Measurements from ENCODE around the gene EHMT1.
"Not testable (repeated sequence)": the region's sequence is repeated elsewhere in the genome, so short reads cannot be mapped to it uniquely, and the experiment has no call there.

Gene EHMT1

GRCh38 chr9:137720571-137721110, 101.8 kb downstream of the EHMT1 start:
- Histone ChIP-seq H2BK5ac (ENCODE audit: low read length) (no peak overlapping the region), H4K5ac (ENCODE audit: low read length) (no peak overlapping the region), H4K8ac (ENCODE audit: low read depth, low read length) (no peak overlapping the region), H3K4ac (ENCODE audit: low read depth, low read length) (no peak overlapping the region), H2AK5ac (ENCODE audit: low read length) (no peak overlapping the region), H3K27me3 (ENCODE audit: insufficient read depth, low read length, poor library complexity) (no peaks in the 10 kb centered on the region), H3K4me3 (ENCODE audit: low read length) (no peak overlapping the region), H3K56ac (ENCODE audit: low read length) (no peak overlapping the region), H3K9ac (ENCODE audit: low read length) (no peak overlapping the region), H3K27ac (ENCODE audit: low read depth, low read length) (no peak overlapping the region), H3K4me1 (ENCODE audit: control insufficient read depth, low read depth, low read length) (no peaks in the 10 kb centered on the region), H3K79me2 (ENCODE audit: control insufficient read depth, insufficient read depth, low read length) (peaks cover 23% of the 10 kb centered on the region), H3K18ac (ENCODE audit: low read length) (no peak overlapping the region), H3K79me1 (ENCODE audit: low read length) (peaks cover 16% of the 10 kb centered on the region), H3K36me3 (ENCODE audit: control insufficient read depth, insufficient read depth, low read length) (peaks cover 9% of the 10 kb centered on the region), H2BK15ac (replicated peaks; ENCODE audit: low read depth) (no peak overlapping the region), H3K4me2 (ENCODE audit: low read length) (no peak overlapping the region), H2BK120ac (ENCODE audit: low read depth, low read length) (no peak overlapping the region), H3K23ac (ENCODE audit: low read length) (no peak overlapping the region)
- no peak for DNase-seq
- no CpG with 5 or more reads among the region's 27 CpGs for WGBS (ENCODE audit: extremely low coverage, insufficient coverage, low lambda C conversion rate)

GRCh38 chr9:137721479-137721878, 102.7 kb downstream of the EHMT1 start:
- H3K23ac ChIP-seq (ENCODE audit: low read length): no peak overlapping the region
- peaks cover 8% of the 10 kb centered on the region for H3K36me3 ChIP-seq (ENCODE audit: control insufficient read depth, insufficient read depth, low read length)
- H4K8ac ChIP-seq (ENCODE audit: low read depth, low read length): no peak overlapping the region
- H3K4me1 ChIP-seq (ENCODE audit: control insufficient read depth, low read depth, low read length): no peaks in the 10 kb centered on the region
- no peak overlapping the region for H3K56ac ChIP-seq (ENCODE audit: low read length)
- no peak overlapping the region for H3K4me3 ChIP-seq (ENCODE audit: low read length)
- no peak overlapping the region for H3K18ac ChIP-seq (ENCODE audit: low read length)
- no peak overlapping the region for H4K5ac ChIP-seq (ENCODE audit: low read length)
- no peak overlapping the region for H2BK5ac ChIP-seq (ENCODE audit: low read length)
- peaks cover 29% of the 10 kb centered on the region for H3K79me2 ChIP-seq (ENCODE audit: control insufficient read depth, insufficient read depth, low read length)
- H3K4ac ChIP-seq (ENCODE audit: low read depth, low read length): no peak overlapping the region
- no peak overlapping the region for H3K27ac ChIP-seq (ENCODE audit: low read depth, low read length)
- H3K9ac ChIP-seq (ENCODE audit: low read length): no peak overlapping the region
- H3K4me2 ChIP-seq (ENCODE audit: low read length): no peak overlapping the region
- no peak overlapping the region for H2BK120ac ChIP-seq (ENCODE audit: low read depth, low read length)
- peaks cover 20% of the 10 kb centered on the region for H3K79me1 ChIP-seq (ENCODE audit: low read length)
- WGBS (ENCODE audit: extremely low coverage, insufficient coverage, low lambda C conversion rate): 100% methylated on average over 7 of the region's 12 CpGs
- no peak overlapping the region for H2AK5ac ChIP-seq (ENCODE audit: low read length)
- no peak overlapping the region for H2BK15ac ChIP-seq (replicated peaks; ENCODE audit: low read depth)
- no peak for DNase-seq
- no peaks in the 10 kb centered on the region for H3K27me3 ChIP-seq (ENCODE audit: insufficient read depth, low read length, poor library complexity)

GRCh38 chr9:137721899-137722298, 103.1 kb downstream of the EHMT1 start:
- H3K36me3 ChIP-seq (ENCODE audit: control insufficient read depth, insufficient read depth, low read length): peaks cover 8% of the 10 kb centered on the region

GRCh38 chr9:137722481-137722880, 103.7 kb downstream of the EHMT1 start:
- Histone ChIP-seq H2BK120ac (ENCODE audit: low read depth, low read length) (no peak overlapping the region), H4K8ac (ENCODE audit: low read depth, low read length) (no peak overlapping the region), H4K5ac (ENCODE audit: low read length) (no peak overlapping the region), H3K18ac (ENCODE audit: low read length) (no peak overlapping the region), H2BK5ac (ENCODE audit: low read length) (no peak overlapping the region), H3K27ac (ENCODE audit: low read depth, low read length) (no peak overlapping the region), H3K4me2 (ENCODE audit: low read length) (no peak overlapping the region), H3K36me3 (ENCODE audit: control insufficient read depth, insufficient read depth, low read length) (peaks cover 4% of the 10 kb centered on the region), H3K56ac (ENCODE audit: low read length) (peak overlapping the region; percentile 49), H3K23ac (ENCODE audit: low read length) (no peak overlapping the region), H2BK15ac (replicated peaks; ENCODE audit: low read depth) (no peak overlapping the region), H3K79me2 (ENCODE audit: control insufficient read depth, insufficient read depth, low read length) (peaks cover 32% of the 10 kb centered on the region), H2AK5ac (ENCODE audit: low read length) (no peak overlapping the region), H3K79me1 (ENCODE audit: low read length) (peaks cover 24% of the 10 kb centered on the region), H3K4me3 (ENCODE audit: low read length) (no peak overlapping the region), H3K4me1 (ENCODE audit: control insufficient read depth, low read depth, low read length) (no peaks in the 10 kb centered on the region), H3K9ac (ENCODE audit: low read length) (no peak overlapping the region), H3K4ac (ENCODE audit: low read depth, low read length) (no peak overlapping the region), H3K27me3 (ENCODE audit: insufficient read depth, low read length, poor library complexity) (no peaks in the 10 kb centered on the region)
- no CpG with 5 or more reads among the region's 10 CpGs for WGBS (ENCODE audit: extremely low coverage, insufficient coverage, low lambda C conversion rate)
- DNase-seq: no peak

More at GRCh38 chr9:137721899-137722298, 103.1 kb downstream of the EHMT1 start:
- Histone ChIP-seq H3K79me1 (ENCODE audit: low read length) (peaks cover 23% of the 10 kb centered on the region), H3K79me2 (ENCODE audit: control insufficient read depth, insufficient read depth, low read length) (peaks cover 32% of the 10 kb centered on the region), H3K4me1 (ENCODE audit: control insufficient read depth, low read depth, low read length) (no peaks in the 10 kb centered on the region), H3K9ac (ENCODE audit: low read length) (no peak overlapping the region), H3K4me2 (ENCODE audit: low read length) (no peak overlapping the region), H3K4ac (ENCODE audit: low read depth, low read length) (no peak overlapping the region), H4K8ac (ENCODE audit: low read depth, low read length) (no peak overlapping the region), H2BK15ac (replicated peaks; ENCODE audit: low read depth) (no peak overlapping the region), H3K27ac (ENCODE audit: low read depth, low read length) (no peak overlapping the region), H3K27me3 (ENCODE audit: insufficient read depth, low read length, poor library complexity) (no peaks in the 10 kb centered on the region), H3K18ac (ENCODE audit: low read length) (no peak overlapping the region), H3K56ac (ENCODE audit: low read length) (no peak overlapping the region), H2BK120ac (ENCODE audit: low read depth, low read length) (no peak overlapping the region), H3K4me3 (ENCODE audit: low read length) (no peak overlapping the region), H2AK5ac (ENCODE audit: low read length) (no peak overlapping the region), H3K23ac (ENCODE audit: low read length) (no peak overlapping the region), H2BK5ac (ENCODE audit: low read length) (no peak overlapping the region), H4K5ac (ENCODE audit: low read length) (no peak overlapping the region)
- no CpG with 5 or more reads among the region's 5 CpGs for WGBS (ENCODE audit: extremely low coverage, insufficient coverage, low lambda C conversion rate)
- no peak for DNase-seq

- DNase-seq; H3K4me3 ChIP-seq (ENCODE audit: low read length); H3K27me3 ChIP-seq (ENCODE audit: insufficient read depth, low read length, poor library complexity); H2BK15ac ChIP-seq (replicated peaks; ENCODE audit: low read depth); H3K9ac ChIP-seq (ENCODE audit: low read length); H3K4ac ChIP-seq (ENCODE audit: low read depth, low read length); H4K5ac ChIP-seq (ENCODE audit: low read length); H3K23ac ChIP-seq (ENCODE audit: low read length); H2AK5ac ChIP-seq (ENCODE audit: low read length); H3K4me2 ChIP-seq (ENCODE audit: low read length); H4K8ac ChIP-seq (ENCODE audit: low read depth, low read length); H2BK120ac ChIP-seq (ENCODE audit: low read depth, low read length); H3K36me3 ChIP-seq (ENCODE audit: control insufficient read depth, insufficient read depth, low read length); H2BK5ac ChIP-seq (ENCODE audit: low read length); H3K4me1 ChIP-seq (ENCODE audit: control insufficient read depth, low read depth, low read length): not testable (repeated sequence)
- peak overlapping the region; percentile 56 for H3K56ac ChIP-seq (ENCODE audit: low read length)
- H3K79me2 ChIP-seq (ENCODE audit: control insufficient read depth, insufficient read depth, low read length): peaks cover 36% of the 10 kb centered on the region
- WGBS (ENCODE audit: extremely low coverage, insufficient coverage, low lambda C conversion rate): no CpG with 5 or more reads among the region's 13 CpGs
- H3K18ac ChIP-seq (ENCODE audit: low read length): peak overlapping the region; percentile 11
- H3K27ac ChIP-seq (ENCODE audit: low read depth, low read length): peak overlapping the region; percentile 39
- peaks cover 29% of the 10 kb centered on the region for H3K79me1 ChIP-seq (ENCODE audit: low read length)
Measured at GRCh38 chr9:137723356-137723755, 104.6 kb downstream of the EHMT1 start.

Measured in mesendoderm (in vitro differentiated cells).